HG03108 (cell line): Measurements from ENCODE around the gene SRGAP3.

Experiments used
- ATAC-seq: cut with Tn5 transposase; IDR thresholded peaks from one replicate; pipeline ENCODE4 v1.9.1; 2021; ENCODE audit warnings: moderate library complexity; ENCODE audit not compliant: unreplicated experiment

Gene SRGAP3

GRCh38 chr3:9121366-9122001 lies 128.0 kb downstream of the SRGAP3 start:
- no peak for ATAC-seq

- no peak for ATAC-seq
These were observed 130.1 kb downstream of the SRGAP3 start for GRCh38 chr3:9119331-9119730.

- ATAC-seq: no peak
These were observed 131.2 kb downstream of the SRGAP3 start for GRCh38 chr3:9118222-9118621.

GRCh38 chr3:9117220-9117619 lies 132.2 kb downstream of the SRGAP3 start:
- ATAC-seq: no peak

- ATAC-seq: no peak
These were observed 133.1 kb downstream of the SRGAP3 start for GRCh38 chr3:9116336-9116735.

- no peak for ATAC-seq
These were observed 134.1 kb downstream of the SRGAP3 start for GRCh38 chr3:9115336-9115735.

GRCh38 chr3:9113040-9113439 lies 136.4 kb downstream of the SRGAP3 start:
- no peak for ATAC-seq

GRCh38 chr3:9111866-9112265 lies 137.6 kb downstream of the SRGAP3 start:
- no peak for ATAC-seq

GRCh38 chr3:9111417-9111816 lies 138.0 kb downstream of the SRGAP3 start:
- ATAC-seq: no peak

- no peak for ATAC-seq
These were observed 138.6 kb downstream of the SRGAP3 start for GRCh38 chr3:9110802-9111201.

- no peak for ATAC-seq
These were observed 139.1 kb downstream of the SRGAP3 start for GRCh38 chr3:9110316-9110715.

GRCh38 chr3:9109568-9109914 lies 139.9 kb downstream of the SRGAP3 start:
- no peak for ATAC-seq

GRCh38 chr3:9108876-9109567 lies 140.4 kb downstream of the SRGAP3 start:
- no peak for ATAC-seq

- no peak for ATAC-seq
These were observed 141.7 kb downstream of the SRGAP3 start for GRCh38 chr3:9107738-9108137.

GRCh38 chr3:9105421-9105820 lies 144.0 kb downstream of the SRGAP3 start:
- ATAC-seq: no peak

- no peak for ATAC-seq
These were observed 145.3 kb downstream of the SRGAP3 start for GRCh38 chr3:9104121-9104520.

- no peak for ATAC-seq
These were observed 147.0 kb downstream of the SRGAP3 start for GRCh38 chr3:9102240-9102981.

- ATAC-seq: no peak
These were observed 148.2 kb downstream of the SRGAP3 start for GRCh38 chr3:9101286-9101685.

GRCh38 chr3:9100513-9100894 lies 148.9 kb downstream of the SRGAP3 start:
- ATAC-seq: no peak

- ATAC-seq: no peak
These were observed 149.5 kb downstream of the SRGAP3 start for GRCh38 chr3:9099702-9100512.
